Esophagus mucosa (tissue), 1 donor: ENCODE results near the gene CEMP1. TPM values are rescaled to one million over a fixed set of nuclear protein-coding genes. Genes with fewer than 3 reads are reported as not detected.

ENCODE experiments used
- ATAC-seq: fragments of 200-7000 bp; cut with Tn5 transposase; one replicate; pipeline ENCODE4 v1.9.1; 2020
- total RNA-seq: library from RNA; stranded (reverse); gene quantifications from one replicate; pipeline ENCODE4 v1.2.4, GENCODE V29; 2023
- donor health status: DM: yes; HTN: yes; CAD: no.

Gene CEMP1
- total RNA-seq, 1 donor from 2014 or later: not detected

GRCh38 chr16:2500430-2500917 is 30.7 kb downstream of the CEMP1 start:
- no peak for ATAC-seq

GRCh38 chr16:2499890-2500429 is 31.2 kb downstream of the CEMP1 start:
- no peak for ATAC-seq

- no peak for ATAC-seq
These were observed 31.8 kb downstream of the CEMP1 start for GRCh38 chr16:2499454-2499853.

GRCh38 chr16:2498531-2499253 is 32.5 kb downstream of the CEMP1 start:
- peak; percentile 86 for ATAC-seq

GRCh38 chr16:2497695-2498484 is 33.3 kb downstream of the CEMP1 start:
- ATAC-seq: no peak

GRCh38 chr16:2497116-2497630 is 34.0 kb downstream of the CEMP1 start:
- ATAC-seq: no peak

GRCh38 chr16:2496223-2497115 is 34.7 kb downstream of the CEMP1 start:
- ATAC-seq: peak; percentile 15

GRCh38 chr16:2495041-2495440 is 36.2 kb downstream of the CEMP1 start:
- no peak for ATAC-seq

GRCh38 chr16:2494616-2495015 is 36.6 kb downstream of the CEMP1 start:
- ATAC-seq: no peak

GRCh38 chr16:2493605-2494004 is 37.6 kb downstream of the CEMP1 start:
- ATAC-seq: no peak

GRCh38 chr16:2492292-2492691 is 38.9 kb downstream of the CEMP1 start:
- ATAC-seq: no peak

- no peak for ATAC-seq
These were observed 40.8 kb downstream of the CEMP1 start for GRCh38 chr16:2490190-2491105.

GRCh38 chr16:2489581-2489980 is 41.6 kb downstream of the CEMP1 start:
- ATAC-seq: no peak

- no peak for ATAC-seq
These were observed 43.2 kb downstream of the CEMP1 start for GRCh38 chr16:2487903-2488531.

- no peak for ATAC-seq
These were observed 43.7 kb downstream of the CEMP1 start for GRCh38 chr16:2487517-2487842.

GRCh38 chr16:2486645-2487516 is 44.3 kb downstream of the CEMP1 start:
- ATAC-seq: peak; percentile 75

- ATAC-seq: no peak
These were observed 45.2 kb downstream of the CEMP1 start for GRCh38 chr16:2485811-2486507.

- no peak for ATAC-seq
These were observed 46.2 kb downstream of the CEMP1 start for GRCh38 chr16:2484898-2485508.
